Right atrium auricular region (tissue), 2 donors: Measurements from ENCODE around the gene CANX. TPM values are rescaled to one million over a fixed set of nuclear protein-coding genes. Genes with fewer than 3 reads are reported as not detected.

Experiments used
- DNase-seq: peaks from one replicate; pipeline ENCODE4 v3.0.0-alpha.2; 2019; ENCODE audit warnings: low spot score
- H3K27ac ChIP-seq, 2 donors: fragments of 200-600 bp; sonication (generic); 1 replicate in 1 of 2; 2 replicates in 1 of 2; pipeline ENCODE4 v1.5.1; 2016 to 2019
- H3K27me3 ChIP-seq, 2 donors: fragments of 200-600 bp; sonication (generic); one replicate each; pipeline versions ENCODE4 v1.5.1 to v1.6.0; 2017 to 2019
- H3K36me3 ChIP-seq: fragments of 200-600 bp; sonication (generic); one replicate; pipeline ENCODE4 v1.5.1; 2016
- H3K4me1 ChIP-seq, 2 donors: fragments of 200-600 bp; sonication (generic); one replicate each; pipeline versions ENCODE4 v1.5.1 to v1.6.0; 2017 to 2019
- H3K4me3 ChIP-seq, 2 donors: fragments of 200-600 bp; sonication (generic); 1 replicate in 1 of 2; 2 replicates in 1 of 2; pipeline ENCODE4 v1.5.1; 2017 to 2019; ENCODE audit warnings: mild to moderate bottlenecking in 1 of 2, moderate library complexity in 1 of 2
- H3K9me3 ChIP-seq, 2 donors: fragments of 200-600 bp; sonication (generic); one replicate each; pipeline ENCODE4 v1.5.1; 2019
- CTCF ChIP-seq, 2 donors: fragments of 200-600 bp; sonication (generic); IDR thresholded peaks; one replicate each; pipeline ENCODE4 v1.5.1; 2019; ENCODE audit warnings: antibody characterized with exemption in 2 of 2
- total RNA-seq, 2 donors: library from RNA; depleted of rRNA; stranded (reverse); fragments of >200 nt; gene quantifications; one replicate each; pipeline ENCODE4 v1.1.0, GENCODE V29; 2016

CANX gene
- total RNA-seq, 2 donors from 2014 or later, result 288 to 297 TPM

- DNase-seq, result no peak
- Histone ChIP-seq H3K36me3 (peaks cover 64% of the 10 kb centered on the region), H3K27ac (no peak overlapping the region), H3K9me3 (no peaks in the 10 kb centered on the region), H3K4me3 (no peak overlapping the region), H3K4me1 (peaks cover 0 to 21% of the 10 kb centered on the region in 2 donors), H3K27me3 (no peaks in the 10 kb centered on the region)
- TF ChIP-seq CTCF (IDR thresholded peaks at IDR 0.05), result no peak
These were observed 31.0 kb downstream of the CANX start for GRCh38 chr5:179729727-179730126.

GRCh38 chr5:179730356-179730755 lies 31.6 kb downstream of the CANX start:
- Histone ChIP-seq H3K4me3 (no peak overlapping the region), H3K27ac (no peak overlapping the region), H3K36me3 (peaks cover 58% of the 10 kb centered on the region), H3K9me3 (no peaks in the 10 kb centered on the region), H3K27me3 (no peaks in the 10 kb centered on the region), H3K4me1 (peaks cover 0 to 27% of the 10 kb centered on the region in 2 donors)
- DNase-seq, result no peak
- TF ChIP-seq CTCF (IDR thresholded peaks at IDR 0.05), result no peak

- no peaks in the 10 kb centered on the region for H3K27me3 ChIP-seq
- no peaks in the 10 kb centered on the region for H3K9me3 ChIP-seq
- TF ChIP-seq CTCF (IDR thresholded peaks at IDR 0.05), result no peak
- peaks cover 53% of the 10 kb centered on the region for H3K36me3 ChIP-seq
- no peak overlapping the region for H3K27ac ChIP-seq
- DNase-seq, result no peak
- H3K4me1 ChIP-seq, result peaks cover 0 to 32% of the 10 kb centered on the region in 2 donors
- no peak overlapping the region for H3K4me3 ChIP-seq
These were observed 32.1 kb downstream of the CANX start for GRCh38 chr5:179730852-179731251.

- Histone ChIP-seq H3K27me3 (no peaks in the 10 kb centered on the region), H3K9me3 (no peaks in the 10 kb centered on the region), H3K27ac (peak overlapping the region; percentile 89 to 92), H3K4me1 (peaks cover 0 to 40% of the 10 kb centered on the region in 2 donors), H3K4me3 (peak overlapping the region; percentile 85 to 90), H3K36me3 (peaks cover 42% of the 10 kb centered on the region)
- no peak for TF ChIP-seq CTCF (IDR thresholded peaks at IDR 0.05)
- DNase-seq, result peak; percentile 60
These were observed 33.1 kb downstream of the CANX start for GRCh38 chr5:179731791-179732411.

- Histone ChIP-seq H3K4me1 (peaks cover 0 to 43% of the 10 kb centered on the region in 2 donors), H3K4me3 (peak within 1 kb of the TSS; percentile 85 to 90), H3K27me3 (no peaks in the 10 kb centered on the region), H3K27ac (peak within 1 kb of the TSS; percentile 89 to 92), H3K36me3 (peaks cover 37% of the 10 kb centered on the region), H3K9me3 (no peaks in the 10 kb centered on the region)
- TF ChIP-seq CTCF (IDR thresholded peaks at IDR 0.05), result no peak
- DNase-seq, result peak; percentile 100
These were observed 33.7 kb downstream of the CANX start, which contains the start of gene MAML1 for GRCh38 chr5:179732412-179732917. MAML1 (plus strand) TSS chr5:179732822; CDS start chr5:179733113, 291 bp downstream.
